Ureter (tissue), 1 donor: Measurements from ENCODE around the gene ADGRL1. TPM values are rescaled to one million over a fixed set of nuclear protein-coding genes. Genes with fewer than 3 reads are reported as not detected.
"Not testable (repeated sequence)": the region's sequence is repeated elsewhere in the genome, so short reads cannot be mapped to it uniquely, and the experiment has no call there.

ENCODE experiments used
- DNase-seq: peaks from one replicate; pipeline ENCODE4 v3.0.0-alpha.2; 2020; ENCODE audit warnings: low spot score
- total RNA-seq: library from RNA; stranded (reverse); gene quantifications from one replicate; pipeline ENCODE4 v1.2.4, GENCODE V29; 2023
- donor health status: DM: yes; HTN: yes; CAD: no.

Gene ADGRL1
- total RNA-seq, 1 donor from 2014 or later, result 27.9 TPM

DNA sequence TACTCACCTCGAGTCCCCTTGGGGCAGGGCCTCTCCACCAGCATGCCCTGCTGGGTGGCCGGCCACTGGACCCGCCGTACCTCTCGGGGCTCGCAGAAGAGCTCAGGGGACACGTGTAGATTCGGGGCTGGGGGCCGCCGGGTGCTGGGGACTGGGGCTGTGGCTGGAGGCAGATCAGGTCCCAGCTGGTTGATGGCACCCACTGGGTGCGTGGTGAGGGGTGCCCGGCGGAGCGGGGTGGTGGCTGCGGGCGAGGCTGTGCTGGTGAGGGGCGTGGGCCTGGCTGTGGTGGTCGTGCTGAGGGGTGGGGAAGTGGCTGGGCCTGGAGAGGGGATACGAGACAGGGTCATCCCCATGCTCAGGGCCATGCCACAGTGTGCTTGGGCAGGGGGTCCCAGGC, 44.7 kb downstream of the ADGRL1 start:
- DNase-seq, result no peak

DNA sequence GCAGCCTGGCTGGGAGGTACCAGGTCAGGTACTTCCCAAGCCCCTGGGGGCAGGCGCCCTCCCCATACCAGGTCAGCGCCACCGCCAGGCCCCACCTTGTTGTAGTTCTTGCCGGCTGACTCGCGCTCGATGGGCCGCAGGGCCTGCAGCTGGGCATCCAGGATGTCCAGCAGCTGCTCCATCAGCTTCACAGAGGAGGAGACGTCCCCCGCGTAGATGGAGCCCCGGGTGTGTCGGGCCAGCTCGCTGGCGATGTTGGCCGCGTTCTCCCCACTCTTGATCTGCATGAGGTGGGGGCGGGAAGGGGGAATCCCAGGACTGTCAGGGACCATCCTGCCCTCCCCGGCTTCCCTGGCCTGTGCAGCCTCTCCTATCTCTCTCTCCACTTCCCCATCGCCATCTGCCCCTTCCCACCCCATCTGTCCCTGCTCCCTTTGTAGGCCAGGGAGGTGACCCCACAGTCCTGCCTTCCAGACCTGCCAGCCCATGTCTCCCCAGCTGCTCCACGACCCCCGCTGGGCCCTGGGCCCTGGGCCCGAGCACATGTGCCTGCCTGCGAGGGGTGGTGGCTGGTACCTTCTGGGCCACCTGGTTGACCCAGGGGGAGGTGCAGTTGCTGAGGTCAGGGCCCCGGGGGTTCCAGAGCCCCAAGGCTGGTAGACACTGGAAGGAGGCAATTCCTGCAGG, 45.8 kb downstream of the ADGRL1 start:
- DNase-seq, result no peak

DNA sequence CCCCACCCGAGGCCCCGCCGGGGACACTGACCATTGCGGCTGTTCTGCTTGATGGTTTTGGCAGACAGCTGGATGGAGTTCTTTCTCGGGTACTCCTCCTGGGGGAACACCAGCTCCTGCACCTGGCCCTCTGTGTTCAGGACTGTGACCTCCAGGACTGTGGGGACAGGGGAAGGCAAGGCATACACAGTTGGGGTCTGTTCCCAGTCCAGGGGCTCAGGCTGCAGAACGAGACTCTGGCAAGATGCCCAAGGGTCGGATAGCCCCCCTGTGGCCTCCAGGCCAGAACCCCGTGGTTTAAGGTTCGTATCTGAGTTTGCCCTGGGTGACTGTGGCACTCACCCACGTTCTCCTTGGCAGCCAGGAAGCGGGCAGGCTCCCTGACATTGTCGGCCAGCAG, 46.9 kb downstream of the ADGRL1 start:
- DNase-seq, result no peak

DNA sequence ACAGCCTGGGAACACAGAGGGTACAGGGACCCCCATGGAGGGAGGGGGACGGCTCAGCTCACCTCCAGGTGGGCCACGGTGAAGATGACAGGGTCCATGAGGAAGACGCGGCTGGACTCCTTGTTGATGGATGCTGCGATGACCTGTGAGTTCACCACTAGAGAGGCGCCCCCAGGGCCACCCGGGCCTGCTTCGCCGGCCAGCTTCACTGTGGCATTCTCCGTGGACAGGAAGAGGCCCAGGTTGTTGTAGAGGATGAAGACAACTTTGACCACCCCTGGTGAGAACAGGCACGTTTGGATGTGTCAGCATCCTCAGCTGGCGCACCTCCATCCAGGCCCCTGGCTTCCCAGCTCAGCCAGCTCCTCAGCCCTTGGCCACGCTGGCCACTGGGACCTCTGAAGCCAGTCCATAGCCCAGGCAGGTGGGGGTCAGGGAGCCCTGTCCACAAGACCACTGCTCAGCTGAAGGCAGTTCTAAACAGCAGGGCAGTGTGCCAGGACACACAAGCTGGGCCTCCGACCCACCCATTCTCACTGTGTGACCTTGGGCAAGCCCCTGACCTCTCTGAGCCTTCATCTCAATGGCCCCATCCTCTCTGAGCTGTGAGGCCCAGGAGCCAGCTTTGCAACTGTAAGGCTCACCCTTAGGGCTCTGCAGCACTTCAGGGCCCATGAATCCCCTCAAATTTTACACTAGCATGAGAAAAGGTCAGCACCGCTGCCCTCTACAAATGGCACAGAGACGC, 47.5 kb downstream of the ADGRL1 start:
- DNase-seq, result no peak

DNA sequence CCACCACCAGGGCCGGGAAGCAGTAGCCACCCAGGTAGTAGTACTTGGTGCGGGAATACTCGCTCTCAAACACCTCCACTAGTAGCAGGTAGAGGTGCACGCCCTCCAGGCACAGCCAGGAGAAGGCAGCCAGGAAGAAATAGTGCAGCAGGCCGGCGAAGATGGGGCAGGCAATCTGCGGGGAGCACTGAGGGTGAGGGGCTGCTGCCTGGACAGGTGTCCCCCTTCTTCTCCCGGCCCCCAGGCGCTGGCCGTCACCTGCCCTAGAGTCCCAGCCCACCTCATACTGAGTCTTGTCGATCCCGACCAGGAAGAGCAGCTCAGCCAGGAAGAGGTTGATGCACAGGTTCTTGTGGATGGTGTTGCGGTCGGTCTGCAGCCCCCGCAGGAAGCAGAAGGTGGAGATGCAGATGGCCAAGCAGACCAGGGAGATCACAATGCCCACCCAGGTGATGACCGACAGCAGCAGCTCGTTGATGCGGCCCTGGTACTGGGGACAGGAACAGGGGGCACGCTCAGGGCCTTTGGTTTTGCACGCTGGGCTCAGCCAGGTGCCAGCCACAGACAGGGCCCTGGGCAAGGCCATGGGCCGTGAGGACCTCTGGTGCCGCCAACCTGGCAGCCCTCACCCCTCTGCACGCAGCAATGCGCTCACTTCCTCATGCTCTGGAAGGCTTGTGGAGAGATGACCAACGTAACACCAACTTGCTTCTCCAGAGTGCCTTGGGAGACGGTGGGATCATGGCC, 48.8 kb downstream of the ADGRL1 start:
- DNase-seq, result no peak

DNA sequence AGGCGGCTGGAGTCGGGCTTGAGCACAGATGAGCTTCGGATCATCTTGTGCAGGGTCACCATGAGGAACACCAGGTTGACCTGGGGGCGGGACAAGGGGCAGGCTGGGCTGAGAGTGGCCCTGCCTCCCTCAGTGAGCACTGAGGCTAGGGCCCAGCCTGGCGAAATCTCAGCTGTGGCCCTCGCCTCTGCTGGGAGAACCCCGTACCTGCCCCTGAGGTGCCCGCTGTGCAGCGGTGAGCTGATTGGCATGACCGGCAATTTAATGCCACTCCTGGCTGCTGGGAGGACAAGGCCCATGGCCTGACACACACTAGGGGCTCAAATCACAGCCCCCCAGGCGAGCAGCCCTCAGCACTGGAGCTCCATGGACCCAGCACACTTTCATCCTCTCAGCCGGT, 49.8 kb downstream of the ADGRL1 start:
- DNase-seq, result no peak

DNA sequence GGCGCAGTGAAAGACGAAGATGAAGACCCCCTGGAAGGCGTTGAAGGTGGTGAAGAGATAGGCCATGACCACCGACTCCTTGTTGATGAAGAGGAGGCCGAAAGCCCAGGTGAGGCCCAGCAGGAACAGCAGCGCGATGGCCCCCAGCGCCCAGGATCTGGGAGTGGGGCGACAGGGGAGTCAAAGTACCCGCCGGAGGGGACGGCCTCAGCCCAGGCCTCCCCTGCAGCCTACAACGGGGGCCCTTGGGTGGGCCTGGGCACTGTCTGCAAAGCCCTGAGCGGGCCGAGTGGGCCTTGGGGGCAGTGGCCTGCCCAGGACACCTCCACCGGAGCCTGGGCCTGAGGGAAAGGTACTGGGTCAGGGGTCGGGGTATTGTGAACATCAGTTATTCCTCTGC, 50.6 kb downstream of the ADGRL1 start:
- DNase-seq, result no peak

DNA sequence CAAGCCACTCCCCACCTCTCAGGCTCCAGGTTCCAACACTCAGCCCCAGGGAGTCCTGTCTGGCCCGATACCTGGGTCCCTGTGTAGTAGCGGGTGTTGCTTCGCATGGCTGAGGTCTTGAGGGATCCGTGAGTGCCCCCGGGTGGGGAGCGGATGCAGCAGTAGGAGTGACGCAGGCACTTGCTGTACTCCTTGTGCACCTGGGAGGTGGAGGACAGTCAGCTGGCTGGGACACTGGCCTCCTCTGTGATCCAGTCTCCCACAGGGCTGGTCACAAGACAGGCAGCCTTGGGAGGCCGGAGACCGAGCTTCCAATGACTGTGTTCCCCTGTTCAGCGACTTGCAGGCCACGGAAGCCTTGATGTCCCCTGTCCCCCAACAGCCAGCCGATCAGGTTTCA, 53.3 kb downstream of the ADGRL1 start:
- DNase-seq, result no peak

DNA sequence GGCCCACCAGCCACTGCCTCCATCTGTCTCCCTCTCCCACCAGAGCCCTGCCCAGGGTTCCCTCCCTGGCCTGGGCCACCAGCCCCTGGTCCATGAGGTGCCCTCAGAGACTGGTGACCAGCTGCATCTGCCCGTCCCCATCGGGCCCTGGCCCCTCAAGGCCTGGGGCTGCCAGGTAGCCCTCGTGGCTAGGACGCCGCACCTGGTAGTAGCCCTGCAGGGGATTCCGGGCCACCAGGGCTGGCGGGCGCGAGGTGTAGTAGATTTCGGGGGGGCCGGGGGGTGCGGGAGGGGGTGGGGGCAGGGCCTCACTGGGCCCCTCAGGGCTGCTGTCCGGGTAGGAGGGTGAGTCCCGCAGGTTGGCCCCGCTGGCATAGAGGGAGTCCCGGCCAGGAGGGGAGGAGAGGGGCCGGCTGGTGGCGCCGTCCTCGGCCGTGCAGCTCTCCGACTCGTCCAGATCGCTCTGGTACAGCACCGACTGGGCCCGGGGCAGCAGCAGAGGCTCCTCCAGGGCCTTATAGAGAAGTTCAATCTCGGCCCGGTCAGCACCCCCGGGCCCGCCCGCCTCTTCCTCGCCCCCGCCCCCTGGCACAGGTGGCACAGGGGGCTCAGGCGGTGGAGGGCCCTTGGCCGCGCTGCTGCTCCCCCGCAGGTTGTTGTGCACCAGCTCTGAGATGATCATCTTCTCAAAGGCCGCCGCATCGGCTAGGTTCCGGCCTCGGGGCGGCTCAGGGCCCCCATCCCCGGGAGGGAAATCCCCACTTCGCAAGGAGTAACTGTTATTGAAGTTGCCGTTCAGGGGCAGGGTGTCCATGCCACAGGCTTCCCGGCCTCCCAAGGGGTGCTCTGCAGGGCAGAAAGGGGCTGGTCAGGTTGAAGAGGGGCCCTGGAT, 55.0 kb downstream of the ADGRL1 start:
- DNase-seq, result no peak

GRCh38 chr19:14150041-14150769, 55.8 kb downstream of the ADGRL1 start:
- no peak for DNase-seq

GRCh38 chr19:14149509-14149994, 56.4 kb downstream of the ADGRL1 start:
- peak; percentile 84 for DNase-seq

GRCh38 chr19:14148751-14149410, 57.1 kb downstream of the ADGRL1 start:
- DNase-seq, result no peak

DNA sequence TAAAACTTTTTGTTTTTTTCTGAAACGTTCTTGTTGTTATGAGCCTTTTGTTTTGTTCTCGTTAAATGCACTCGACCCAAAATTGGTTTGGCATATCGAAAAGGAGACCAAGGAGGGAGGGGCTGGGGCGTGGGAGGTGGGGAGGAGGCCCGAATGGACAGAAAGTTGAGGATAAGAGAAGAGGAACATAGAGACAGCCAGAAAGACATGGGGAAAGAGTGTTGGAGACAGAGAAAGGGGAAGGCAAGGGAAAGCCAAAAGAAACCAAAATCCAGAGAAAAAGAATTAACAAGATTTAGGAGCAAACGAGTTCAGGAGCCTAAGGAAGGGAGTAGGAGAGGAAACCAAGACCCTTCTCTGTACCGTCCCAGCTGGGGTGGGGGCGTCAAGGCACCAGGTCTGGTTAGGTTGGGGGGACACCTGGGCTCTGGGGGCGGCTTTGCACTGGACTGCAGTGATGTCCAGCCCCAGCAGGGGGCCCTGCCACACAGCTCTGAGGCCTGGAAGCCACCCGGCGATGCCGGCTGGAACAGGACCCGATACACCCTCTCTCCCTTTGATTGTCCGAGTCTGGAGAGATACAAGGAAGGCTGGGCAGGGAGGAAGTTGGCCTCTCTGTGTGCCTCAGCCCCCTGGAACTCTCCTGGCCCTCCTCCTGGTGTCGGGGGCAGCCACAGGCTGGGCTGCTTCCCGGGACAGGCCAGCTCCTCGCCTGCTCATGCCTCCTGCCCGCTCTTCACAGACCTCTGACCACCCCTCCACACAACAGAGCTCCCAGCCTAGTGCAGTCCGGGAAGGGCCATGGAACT, 58.0 kb downstream of the ADGRL1 start:
- DNase-seq, result peak; percentile 83

GRCh38 chr19:14146789-14147216, 59.2 kb downstream of the ADGRL1 start:
- DNase-seq, result no peak

- not testable (repeated sequence) for DNase-seq
Measured at GRCh38 chr19:14146169-14146568, 59.8 kb downstream of the ADGRL1 start.

DNA sequence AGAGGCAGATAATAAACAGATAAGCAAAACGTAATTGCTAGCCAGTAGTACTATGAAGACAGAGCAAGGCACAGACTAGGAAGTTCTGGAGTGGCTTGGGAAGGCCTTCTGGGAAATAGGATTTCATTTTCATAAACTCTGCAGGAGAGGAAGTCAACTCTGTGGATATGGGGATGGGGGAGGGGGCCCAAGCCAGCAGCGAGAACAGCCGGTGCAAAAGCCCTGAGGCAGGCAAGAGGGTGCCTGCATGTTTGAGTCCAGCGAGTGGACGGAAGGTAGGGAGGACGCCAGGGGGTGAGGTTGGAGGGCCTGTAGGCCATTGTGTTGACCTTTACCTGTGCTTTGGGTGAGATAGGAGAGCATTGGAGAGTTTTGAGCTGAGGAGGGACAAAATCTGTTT, 60.6 kb downstream of the ADGRL1 start:
- no peak for DNase-seq

DNA sequence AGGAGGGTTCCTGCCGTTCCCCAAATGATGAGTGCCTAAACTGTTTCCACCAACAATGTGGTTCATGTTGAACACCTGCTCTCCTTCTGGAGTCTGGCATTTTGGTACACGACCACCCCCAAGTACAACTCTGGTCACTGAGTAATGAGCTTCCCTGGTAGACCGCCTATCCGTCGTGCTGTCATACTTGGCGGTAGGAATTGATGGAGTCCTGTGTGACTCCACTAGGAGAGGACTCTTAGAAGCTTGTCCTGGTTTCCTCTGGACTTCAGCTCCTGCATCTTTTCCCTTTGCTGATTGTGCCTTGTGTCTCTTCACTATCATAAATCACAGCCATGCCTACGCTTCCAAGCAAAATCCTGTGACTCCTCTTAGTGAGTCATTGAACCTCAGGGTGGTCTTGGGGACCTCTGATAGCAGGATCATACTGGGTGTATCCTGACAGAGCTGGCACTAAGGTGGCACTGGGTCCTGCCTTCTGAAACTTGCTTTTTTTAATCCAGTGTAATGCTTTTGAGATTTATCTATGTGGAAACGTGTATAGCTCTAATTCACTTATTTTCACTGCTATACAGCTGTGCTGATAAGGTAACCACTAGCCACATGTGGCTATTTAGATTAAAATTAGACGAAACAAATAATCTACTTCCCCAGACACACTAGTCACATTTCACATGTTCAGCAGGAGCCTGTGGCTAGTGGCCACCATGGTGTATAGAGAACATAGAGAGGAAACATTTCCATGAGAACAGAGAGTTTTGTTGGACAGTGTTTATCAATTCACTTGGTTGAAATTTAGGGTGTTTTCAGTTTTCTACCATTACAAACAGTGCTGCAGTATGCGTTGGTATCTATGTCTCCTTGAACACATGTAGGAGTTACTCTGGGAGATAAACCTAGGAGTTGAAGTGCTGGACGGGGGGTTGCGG, 63.4 kb downstream of the ADGRL1 start:
- DNase-seq, result no peak

DNA sequence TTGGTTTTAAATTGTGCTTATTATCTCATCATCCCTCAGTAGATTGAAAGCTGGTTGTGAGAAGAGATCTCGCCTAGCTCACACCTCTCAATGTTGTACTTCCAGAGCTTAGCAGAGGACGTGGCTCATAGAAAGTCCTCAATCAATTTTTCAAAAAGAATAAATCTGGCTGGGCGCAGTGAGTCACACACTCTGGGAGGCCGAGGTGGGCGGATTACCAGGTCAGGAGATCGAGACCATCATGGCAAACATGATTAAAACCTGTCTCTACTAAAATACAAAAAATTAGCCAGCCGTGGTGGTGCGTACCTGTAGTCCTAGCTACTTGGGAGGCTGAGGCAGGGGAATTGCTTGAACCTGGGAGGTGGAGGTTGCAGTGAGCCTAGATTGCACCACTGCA, 64.9 kb downstream of the ADGRL1 start:
- no peak for DNase-seq
